Omental fat pad (tissue), 4 donors: Measurements from ENCODE around the gene POU2F3. TPM values are rescaled to one million over a fixed set of nuclear protein-coding genes. Genes with fewer than 3 reads are reported as not detected.

Experiments
- ATAC-seq: fragments of 150-250 bp; one replicate; pipeline ENCODE4 v1.9.1; 2016; ENCODE audit warnings: mild to moderate bottlenecking, moderate library complexity; ENCODE audit not compliant: low FRiP score
- DNase-seq: peaks from one replicate; pipeline ENCODE4 v3.0.0-alpha.2; 2019; ENCODE audit warnings: low spot score
- CTCF ChIP-seq, 3 donors: fragments of 450-650 bp; IDR thresholded peaks; one replicate each; pipeline ENCODE4 v1.5.1; 2016 to 2017; ENCODE audit warnings: antibody characterized with exemption in 3 of 3, mild to moderate bottlenecking in 3 of 3, moderate library complexity in 2 of 3
- total RNA-seq, 4 donors: library from RNA; depleted of rRNA; stranded (reverse); fragments of >200 nt; gene quantifications; one replicate each; pipeline ENCODE4 v1.1.0, GENCODE V29; 2016

The POU2F3 gene
- total RNA-seq, 4 donors from 2014 or later, result 0.19 to 0.24 TPM; not detected in 2

GRCh38 chr11:120197251-120197891 lies 42.6 kb upstream of the POU2F3 start:
- no peak for TF ChIP-seq CTCF (IDR thresholded peaks at IDR 0.05)
- ATAC-seq (no peak), DNase-seq (no peak)

- TF ChIP-seq CTCF (IDR thresholded peaks at IDR 0.05), result no peak
- no peak for DNase-seq
- ATAC-seq, result no peak
These were observed 42.0 kb upstream of the POU2F3 start for GRCh38 chr11:120197977-120198376.

GRCh38 chr11:120198403-120198786 lies 41.5 kb upstream of the POU2F3 start:
- DNase-seq (no peak), ATAC-seq (no peak)
- TF ChIP-seq CTCF (IDR thresholded peaks at IDR 0.05), result no peak

- no peak for ATAC-seq
- TF ChIP-seq CTCF (IDR thresholded peaks at IDR 0.05), result no peak
- DNase-seq, result no peak
These were observed 41.0 kb upstream of the POU2F3 start for GRCh38 chr11:120198787-120199469.

- DNase-seq, result no peak
- TF ChIP-seq CTCF (IDR thresholded peaks at IDR 0.05), result no peak
- ATAC-seq, result no peak
These were observed 40.3 kb upstream of the POU2F3 start for GRCh38 chr11:120199613-120200012.

GRCh38 chr11:120200677-120201076 lies 39.3 kb upstream of the POU2F3 start:
- DNase-seq (no peak), ATAC-seq (no peak)
- TF ChIP-seq CTCF (IDR thresholded peaks at IDR 0.05), result no peak

- ATAC-seq (no peak), DNase-seq (no peak)
- TF ChIP-seq CTCF (IDR thresholded peaks at IDR 0.05), result no peak
These were observed 38.3 kb upstream of the POU2F3 start for GRCh38 chr11:120201653-120202052.
